GM10266 (cell line): Measurements from ENCODE around the gene NPHS1.
"Not testable (repeated sequence)": the region's sequence is repeated elsewhere in the genome, so short reads cannot be mapped to it uniquely, and the experiment has no call there.

Source experiments
- DNase-seq: peaks from one replicate; pipeline ENCODE4 v3.0.0; 2012; ENCODE audit errors: extremely low spot score
- TF ChIP-seq, protein P1 (sequence below): IDR thresholded peaks from 2 replicates; pipeline ENCODE4 v1.5.1; 2012; ENCODE audit warnings: mild to moderate bottlenecking, low read depth; ENCODE audit not compliant: control insufficient read depth, insufficient read depth; ENCODE audit errors: missing control alignments

Gene NPHS1

GRCh38 chr19:35846038-35846668 lies 6.2 kb downstream of the NPHS1 start:
- TF ChIP-seq, protein P1, sequence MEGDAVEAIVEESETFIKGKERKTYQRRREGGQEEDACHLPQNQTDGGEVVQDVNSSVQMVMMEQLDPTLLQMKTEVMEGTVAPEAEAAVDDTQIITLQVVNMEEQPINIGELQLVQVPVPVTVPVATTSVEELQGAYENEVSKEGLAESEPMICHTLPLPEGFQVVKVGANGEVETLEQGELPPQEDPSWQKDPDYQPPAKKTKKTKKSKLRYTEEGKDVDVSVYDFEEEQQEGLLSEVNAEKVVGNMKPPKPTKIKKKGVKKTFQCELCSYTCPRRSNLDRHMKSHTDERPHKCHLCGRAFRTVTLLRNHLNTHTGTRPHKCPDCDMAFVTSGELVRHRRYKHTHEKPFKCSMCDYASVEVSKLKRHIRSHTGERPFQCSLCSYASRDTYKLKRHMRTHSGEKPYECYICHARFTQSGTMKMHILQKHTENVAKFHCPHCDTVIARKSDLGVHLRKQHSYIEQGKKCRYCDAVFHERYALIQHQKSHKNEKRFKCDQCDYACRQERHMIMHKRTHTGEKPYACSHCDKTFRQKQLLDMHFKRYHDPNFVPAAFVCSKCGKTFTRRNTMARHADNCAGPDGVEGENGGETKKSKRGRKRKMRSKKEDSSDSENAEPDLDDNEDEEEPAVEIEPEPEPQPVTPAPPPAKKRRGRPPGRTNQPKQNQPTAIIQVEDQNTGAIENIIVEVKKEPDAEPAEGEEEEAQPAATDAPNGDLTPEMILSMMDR = no peak
- DNase-seq = no peak

DNA sequence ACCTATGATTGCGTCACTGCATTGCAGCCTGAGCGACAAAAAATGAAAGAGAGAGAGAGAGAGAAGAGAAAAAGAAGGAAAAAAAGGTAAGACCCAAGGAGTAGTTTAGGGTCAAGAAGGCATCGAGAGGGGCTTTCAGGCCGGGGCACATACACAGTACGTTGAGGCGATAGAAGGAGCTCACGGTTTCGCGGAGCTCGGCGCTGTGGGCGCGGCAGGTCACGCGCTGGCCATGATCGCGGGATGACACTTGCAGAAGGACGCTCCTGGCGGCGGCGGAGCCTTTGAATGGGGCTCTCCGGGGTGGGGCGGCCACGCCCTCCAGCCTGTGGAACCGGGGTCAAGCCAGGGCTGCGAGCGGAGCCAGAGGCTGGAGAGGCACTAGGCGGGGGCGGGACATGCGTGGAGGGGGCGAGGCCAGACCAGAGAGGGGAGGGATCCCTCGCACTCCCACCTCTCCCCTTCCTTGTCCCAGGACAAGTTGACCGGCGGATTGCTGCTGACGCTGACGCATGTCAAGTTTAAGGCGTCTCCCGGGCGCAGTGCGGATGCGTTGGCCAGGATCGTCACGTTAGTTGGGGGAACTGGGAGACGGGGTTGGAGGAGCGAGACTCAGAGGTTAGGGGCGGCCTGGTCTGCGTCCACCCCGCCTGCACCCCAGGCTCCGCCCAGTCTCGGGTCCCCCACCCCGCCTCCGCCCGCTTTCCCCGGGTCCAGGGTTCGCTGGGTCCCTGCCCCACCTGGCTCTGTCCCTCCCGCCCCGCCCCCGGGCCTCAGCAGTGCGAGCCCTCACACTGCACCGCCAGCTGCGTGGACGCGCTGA lies 6.9 kb downstream of the NPHS1 start:
- TF ChIP-seq, protein P1 = no peak
- DNase-seq = no peak

DNA sequence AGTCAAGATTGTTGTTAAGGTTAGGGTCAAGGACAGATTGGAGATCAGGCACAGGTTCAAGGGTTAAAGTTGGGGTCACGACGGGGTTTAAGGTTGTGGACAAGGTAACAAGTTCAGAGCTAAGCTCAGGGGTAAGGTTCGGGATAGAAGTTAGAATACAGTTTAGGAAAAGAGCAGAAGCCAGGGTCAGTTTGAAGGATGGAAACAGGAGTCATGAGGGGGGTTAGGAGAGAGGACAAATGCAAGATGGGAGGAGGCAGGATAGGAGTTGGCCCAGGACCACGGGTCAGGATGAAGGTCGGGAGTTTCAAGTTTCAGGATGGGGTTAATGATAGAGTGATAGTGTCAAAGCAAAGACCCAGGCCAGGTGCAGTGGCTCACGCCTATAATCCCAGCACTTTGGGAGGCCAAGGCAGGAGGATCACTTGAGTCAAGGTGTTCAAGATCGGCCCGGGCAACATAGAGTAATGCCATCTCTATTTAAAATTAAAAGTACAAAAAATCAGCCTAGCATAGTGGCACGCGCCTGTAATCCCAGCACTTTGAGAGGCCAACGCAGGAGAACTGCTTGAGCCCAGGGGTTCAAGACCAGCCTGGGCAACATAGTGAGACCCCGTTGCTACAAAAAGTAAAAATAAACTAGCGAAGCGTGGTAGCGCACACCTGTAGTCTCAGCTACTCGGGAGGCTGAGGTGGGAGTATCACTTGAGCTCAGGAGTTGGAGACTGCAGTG lies 7.7 kb downstream of the NPHS1 start:
- TF ChIP-seq, protein P1 = no peak
- no peak for DNase-seq

DNA sequence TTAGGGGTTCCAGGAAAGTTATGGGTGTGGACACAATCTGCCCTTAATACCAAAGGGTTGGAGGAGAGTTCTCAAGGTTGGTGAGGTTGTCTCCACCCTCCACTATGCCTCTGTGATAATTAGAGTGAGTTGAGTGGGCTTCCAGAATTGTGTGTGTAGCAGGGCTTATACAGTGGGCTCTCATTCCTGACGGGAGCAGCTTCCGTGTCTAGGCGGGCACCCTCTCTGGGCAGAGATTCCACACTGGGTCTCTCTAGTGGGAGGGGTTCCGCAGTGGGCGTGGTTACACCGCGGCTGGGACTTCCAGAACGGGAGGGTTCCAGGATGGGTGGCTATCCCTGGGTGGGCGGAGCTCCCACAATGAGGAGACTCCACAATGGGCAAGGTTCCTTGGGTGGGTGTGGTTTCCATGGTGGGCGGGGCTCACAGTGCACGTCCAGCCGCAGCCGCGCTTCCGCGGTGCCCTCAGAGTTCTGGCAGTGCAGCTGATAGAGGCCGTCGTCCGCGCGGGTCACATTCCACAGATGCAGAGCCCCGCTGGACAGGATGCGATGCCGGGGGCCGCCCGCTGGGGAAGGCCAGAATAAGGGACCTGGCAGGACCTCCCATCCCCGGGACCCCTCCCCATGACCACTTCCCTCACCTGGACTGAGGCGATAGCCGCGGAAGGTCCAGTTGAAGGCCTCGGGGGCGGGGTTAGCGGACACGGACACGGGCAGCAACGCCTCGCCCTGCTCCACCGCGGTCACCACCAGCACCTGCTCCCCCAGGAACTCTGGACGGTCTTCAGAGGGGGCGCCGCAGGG lies 8.4 kb downstream of the NPHS1 start:
- DNase-seq = no peak
- TF ChIP-seq, protein P1 = no peak

GRCh38 chr19:35842666-35843272 lies 9.5 kb downstream of the NPHS1 start:
- TF ChIP-seq, protein P1 = no peak
- DNase-seq = no peak

DNA sequence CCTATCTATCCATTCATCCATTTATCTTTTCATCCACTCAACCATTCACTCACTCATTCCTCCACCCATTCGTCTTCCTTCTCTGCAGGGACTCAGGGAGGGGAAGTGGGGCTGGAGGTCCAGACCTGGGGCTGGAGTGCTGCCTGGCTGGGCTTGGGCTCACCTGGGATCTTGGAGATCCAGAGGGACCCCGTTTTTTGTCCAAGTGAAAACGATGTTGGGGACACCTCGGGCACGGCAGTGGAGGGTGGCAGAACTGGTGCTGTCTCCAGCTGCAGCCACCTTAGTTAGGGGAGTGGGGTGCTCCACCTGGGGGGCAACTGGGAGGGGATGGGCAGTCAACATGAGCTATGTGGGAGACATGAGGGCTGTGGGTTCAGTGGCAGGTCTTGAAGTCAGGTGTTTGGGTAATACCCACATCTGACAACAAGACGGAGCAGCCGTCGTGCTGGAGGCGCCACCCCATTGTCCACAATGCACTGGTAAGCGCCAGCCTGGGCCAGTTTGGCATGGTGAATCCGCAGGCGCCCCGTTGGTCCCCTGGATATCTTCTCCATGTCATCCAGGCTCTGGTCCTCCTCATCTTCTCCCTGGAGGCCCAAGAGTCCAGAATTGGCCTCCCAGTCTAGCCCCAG lies 10.2 kb downstream of the NPHS1 start:
- no peak for DNase-seq
- TF ChIP-seq, protein P1 = no peak

DNA sequence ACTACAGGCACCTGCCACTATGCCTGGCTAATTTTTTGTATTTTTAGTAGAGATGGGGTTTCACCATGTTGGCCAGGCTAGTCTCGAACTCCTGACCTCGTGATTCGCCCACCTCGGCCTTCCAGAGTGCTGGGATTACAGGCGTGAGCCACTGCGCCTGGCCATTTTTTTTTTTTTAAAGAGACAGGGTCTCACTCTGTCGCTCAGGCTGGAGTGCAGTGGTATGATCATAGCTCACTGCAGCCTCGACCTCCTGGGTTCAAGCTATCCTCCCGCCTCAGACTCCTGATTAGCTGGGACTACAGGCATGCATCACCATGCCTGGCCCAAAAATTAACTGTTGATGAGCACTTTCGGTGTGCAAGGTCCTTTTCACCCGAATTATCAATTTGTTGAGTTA lies 16.2 kb downstream of the NPHS1 start:
- DNase-seq = not testable (repeated sequence)
